GM12801 (cell line): ENCODE results near the gene OVOL1.

Source experiments
- TF ChIP-seq, protein P1 (sequence below): IDR thresholded peaks from one replicate; pipeline ENCODE4 v1.5.1; 2011; ENCODE audit warnings: control low read depth; ENCODE audit not compliant: insufficient read length; ENCODE audit errors: extremely low read depth

Gene OVOL1

GRCh38 chr11:65774525-65775306 lies 12.1 kb upstream of the OVOL1 start:
- TF ChIP-seq, protein P1, sequence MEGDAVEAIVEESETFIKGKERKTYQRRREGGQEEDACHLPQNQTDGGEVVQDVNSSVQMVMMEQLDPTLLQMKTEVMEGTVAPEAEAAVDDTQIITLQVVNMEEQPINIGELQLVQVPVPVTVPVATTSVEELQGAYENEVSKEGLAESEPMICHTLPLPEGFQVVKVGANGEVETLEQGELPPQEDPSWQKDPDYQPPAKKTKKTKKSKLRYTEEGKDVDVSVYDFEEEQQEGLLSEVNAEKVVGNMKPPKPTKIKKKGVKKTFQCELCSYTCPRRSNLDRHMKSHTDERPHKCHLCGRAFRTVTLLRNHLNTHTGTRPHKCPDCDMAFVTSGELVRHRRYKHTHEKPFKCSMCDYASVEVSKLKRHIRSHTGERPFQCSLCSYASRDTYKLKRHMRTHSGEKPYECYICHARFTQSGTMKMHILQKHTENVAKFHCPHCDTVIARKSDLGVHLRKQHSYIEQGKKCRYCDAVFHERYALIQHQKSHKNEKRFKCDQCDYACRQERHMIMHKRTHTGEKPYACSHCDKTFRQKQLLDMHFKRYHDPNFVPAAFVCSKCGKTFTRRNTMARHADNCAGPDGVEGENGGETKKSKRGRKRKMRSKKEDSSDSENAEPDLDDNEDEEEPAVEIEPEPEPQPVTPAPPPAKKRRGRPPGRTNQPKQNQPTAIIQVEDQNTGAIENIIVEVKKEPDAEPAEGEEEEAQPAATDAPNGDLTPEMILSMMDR: no peak

DNA sequence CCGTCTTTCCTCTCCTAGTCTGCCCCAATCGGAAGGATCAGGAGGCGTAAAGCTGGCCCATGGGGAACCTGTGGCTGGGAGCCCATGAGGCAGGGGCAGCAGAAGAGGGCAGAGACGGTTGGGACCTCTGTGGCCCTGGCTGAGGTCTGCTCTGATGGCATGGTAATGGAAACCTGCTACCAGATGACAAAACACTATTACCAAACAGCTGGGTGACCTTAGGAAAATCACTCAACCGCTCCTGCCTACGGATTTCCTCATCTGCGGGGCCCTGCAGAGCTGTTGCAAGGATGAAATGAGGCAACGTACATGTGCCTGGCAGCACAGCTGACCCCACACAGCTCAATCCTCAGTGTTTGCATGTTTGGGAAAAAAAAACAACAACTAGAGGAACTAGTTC lies 10.7 kb upstream of the OVOL1 start:
- TF ChIP-seq, protein P1: no peak

GRCh38 chr11:65776710-65777141 lies 10.1 kb upstream of the OVOL1 start:
- TF ChIP-seq, protein P1: no peak

GRCh38 chr11:65777241-65777640 lies 9.6 kb upstream of the OVOL1 start:
- TF ChIP-seq, protein P1: no peak

DNA sequence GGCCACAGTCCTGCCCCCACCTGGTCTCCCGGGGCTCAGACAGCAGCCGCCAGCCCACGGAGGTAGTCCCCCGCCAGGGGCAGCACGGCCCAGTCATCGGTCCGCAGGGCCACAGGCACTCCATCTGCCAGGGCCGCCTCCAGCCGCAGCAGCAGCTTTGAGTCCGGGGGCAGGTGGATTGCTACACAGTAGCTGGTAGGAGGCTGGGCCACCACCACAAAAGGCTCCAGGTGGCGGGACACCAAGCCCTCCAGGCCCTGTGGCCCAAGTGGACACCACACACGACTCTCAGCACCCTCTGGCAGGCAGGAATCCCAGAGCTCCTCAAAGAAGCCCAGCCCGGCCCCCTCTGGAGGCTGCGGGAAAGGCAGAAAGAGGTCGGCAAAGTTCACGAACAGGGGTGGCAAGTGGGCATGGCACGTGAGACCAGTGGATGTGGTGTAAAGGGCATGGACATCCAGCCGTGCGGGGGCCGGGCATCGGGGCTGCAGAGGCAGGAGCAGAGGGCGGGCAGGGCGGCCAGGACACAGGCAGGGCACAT lies 9.0 kb upstream of the OVOL1 start:
- TF ChIP-seq, protein P1: no peak

- TF ChIP-seq, protein P1: no peak
These were observed 8.4 kb upstream of the OVOL1 start for GRCh38 chr11:65778431-65778900.

DNA sequence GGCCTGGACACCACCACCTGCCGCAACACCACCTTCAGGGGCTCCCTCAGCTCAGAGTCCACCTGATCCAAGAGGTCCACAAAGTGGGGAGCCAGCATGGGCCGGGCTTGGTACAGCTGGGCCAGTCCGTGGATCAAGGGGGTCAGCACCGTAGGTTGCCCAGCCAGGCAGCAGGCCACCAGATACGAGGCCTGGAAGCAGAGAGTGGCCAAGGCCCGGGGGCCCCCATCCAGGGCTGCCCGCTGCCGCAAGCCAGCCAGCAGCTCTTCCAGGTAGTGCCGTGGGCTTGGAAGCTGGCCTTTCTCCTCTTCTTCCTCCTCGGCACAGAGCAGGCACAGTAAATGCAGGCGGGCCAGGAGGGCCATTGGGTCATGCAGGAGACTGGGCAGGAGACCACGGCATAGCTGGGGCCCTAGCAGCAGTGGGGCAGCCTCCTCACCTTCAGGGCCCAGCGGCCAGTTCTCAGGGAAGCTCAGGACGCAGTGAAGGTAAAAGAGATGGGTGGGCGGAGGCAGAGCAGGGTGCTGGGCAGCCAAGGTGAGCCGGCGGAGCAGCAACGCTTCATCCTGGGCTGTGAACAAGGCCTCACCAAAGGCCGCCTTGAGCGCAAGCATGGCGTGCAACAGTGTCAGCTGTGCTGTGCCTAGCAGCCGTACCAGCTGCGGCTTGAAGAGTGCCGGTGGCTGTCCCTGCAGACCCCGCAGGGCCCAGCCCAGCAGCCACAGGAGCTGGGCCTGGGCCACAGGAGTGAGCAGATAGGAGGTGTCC lies 7.8 kb upstream of the OVOL1 start:
- TF ChIP-seq, protein P1: no peak
